Endothelial cell of hepatic sinusoid (primary cell): ENCODE measurements around the gene PDE1C.

ENCODE experiments used
- in situ Hi-C: cut with HindIII; loops from 2 replicates; pipeline ENCODE4 v1.10.0; 2017; ENCODE audit warnings: low sequenced_read_pairs

Gene PDE1C

GRCh38 chr7:31906479-31907171 lies 163.6 kb downstream of the PDE1C start:
- in situ Hi-C loops: loop anchor here (5.0 kb wide), 1 partner anchor 76 kb away; no protein-coding TSS in a partner anchor

- in situ Hi-C loops: no loop called here
These were observed 166.2 kb downstream of the PDE1C start for GRCh38 chr7:31903962-31904361.

GRCh38 chr7:31899356-31899927 lies 170.8 kb downstream of the PDE1C start:
- in situ Hi-C loops: no loop called here

GRCh38 chr7:31896925-31897324 lies 173.3 kb downstream of the PDE1C start:
- in situ Hi-C loops: no loop called here

- in situ Hi-C loops: no loop called here
These were observed 175.9 kb downstream of the PDE1C start for GRCh38 chr7:31894308-31894707.

- in situ Hi-C loops: no loop called here
These were observed 176.8 kb downstream of the PDE1C start for GRCh38 chr7:31893365-31893764.

- in situ Hi-C loops: no loop called here
These were observed 177.9 kb downstream of the PDE1C start for GRCh38 chr7:31892099-31892829.

GRCh38 chr7:31890766-31891165 lies 179.4 kb downstream of the PDE1C start:
- in situ Hi-C loops: no loop called here

GRCh38 chr7:31890198-31890597 lies 180.0 kb downstream of the PDE1C start:
- in situ Hi-C loops: no loop called here

- in situ Hi-C loops: no loop called here
These were observed 183.2 kb downstream of the PDE1C start for GRCh38 chr7:31887006-31887405.

GRCh38 chr7:31885171-31885570 lies 185.0 kb downstream of the PDE1C start:
- in situ Hi-C loops: no loop called here

- in situ Hi-C loops: loop anchor here (5.0 kb wide), 1 partner anchor 99 kb away; no protein-coding TSS in a partner anchor
These were observed 186.4 kb downstream of the PDE1C start for GRCh38 chr7:31883761-31884164.

GRCh38 chr7:31882187-31882586 lies 188.0 kb downstream of the PDE1C start:
- in situ Hi-C loops: loop anchor here (5.0 kb wide), 1 partner anchor 100 kb away; no protein-coding TSS in a partner anchor

GRCh38 chr7:31878875-31879274 lies 191.3 kb downstream of the PDE1C start:
- in situ Hi-C loops: no loop called here

GRCh38 chr7:31875424-31875823 lies 194.8 kb downstream of the PDE1C start:
- in situ Hi-C loops: no loop called here

- in situ Hi-C loops: no loop called here
These were observed 195.4 kb downstream of the PDE1C start for GRCh38 chr7:31874631-31875386.

GRCh38 chr7:31873816-31874597 lies 196.2 kb downstream of the PDE1C start:
- in situ Hi-C loops: no loop called here

- in situ Hi-C loops: no loop called here
These were observed 197.4 kb downstream of the PDE1C start for GRCh38 chr7:31872545-31873370.

GRCh38 chr7:31864646-31865045 lies 205.6 kb downstream of the PDE1C start:
- in situ Hi-C loops: no loop called here

- in situ Hi-C loops: no loop called here
These were observed 209.3 kb downstream of the PDE1C start for GRCh38 chr7:31860925-31861324.
